Measurements from ENCODE around the gene UBL5.

Gene UBL5

DNA sequence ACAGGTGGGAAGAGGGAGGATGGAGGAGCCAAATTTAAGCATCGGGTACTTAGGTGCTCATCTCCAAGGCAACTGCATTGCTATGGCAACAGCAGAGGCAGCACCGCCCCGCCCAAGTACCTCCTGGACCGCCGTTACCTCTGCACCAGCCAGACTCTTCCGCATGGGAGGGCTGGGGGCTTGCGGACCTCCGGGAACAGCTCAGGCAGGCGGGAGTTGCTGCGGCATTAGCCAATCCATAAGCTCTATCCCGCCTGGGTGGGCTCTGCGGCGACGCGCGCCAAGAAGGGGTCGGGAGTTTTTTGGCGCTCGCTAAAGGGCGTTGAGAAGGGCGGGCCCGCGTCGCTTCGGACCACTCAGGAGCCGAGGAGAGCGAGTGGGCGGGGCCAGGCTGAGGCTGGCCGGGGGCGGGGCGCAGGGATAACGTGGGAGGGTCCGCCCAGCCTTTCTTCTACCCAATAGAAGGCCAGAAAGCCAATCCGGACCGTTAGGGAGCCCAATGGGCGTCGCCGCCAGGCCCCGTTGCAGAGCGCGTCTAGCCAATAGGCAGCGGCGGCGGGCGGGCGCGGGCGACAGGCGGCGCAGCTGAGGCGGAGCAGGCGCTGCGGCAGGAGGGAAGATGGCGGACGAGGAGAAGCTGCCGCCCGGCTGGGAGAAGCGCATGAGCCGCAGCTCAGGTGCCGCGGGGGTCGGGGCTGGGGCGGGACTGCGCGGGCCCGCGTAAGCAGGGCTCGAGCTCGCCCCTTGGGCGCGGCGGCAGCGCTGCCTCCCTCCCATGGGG lies 7.2 kb downstream of the UBL5 start, which contains the start of gene PIN1:
Gene PIN1, plus strand, starts transcription at position 593 of the 781 bp plus-strand sequence. Its CDS starts 27 bp downstream, at position 620.
- TF ChIP-seq, protein P1, sequence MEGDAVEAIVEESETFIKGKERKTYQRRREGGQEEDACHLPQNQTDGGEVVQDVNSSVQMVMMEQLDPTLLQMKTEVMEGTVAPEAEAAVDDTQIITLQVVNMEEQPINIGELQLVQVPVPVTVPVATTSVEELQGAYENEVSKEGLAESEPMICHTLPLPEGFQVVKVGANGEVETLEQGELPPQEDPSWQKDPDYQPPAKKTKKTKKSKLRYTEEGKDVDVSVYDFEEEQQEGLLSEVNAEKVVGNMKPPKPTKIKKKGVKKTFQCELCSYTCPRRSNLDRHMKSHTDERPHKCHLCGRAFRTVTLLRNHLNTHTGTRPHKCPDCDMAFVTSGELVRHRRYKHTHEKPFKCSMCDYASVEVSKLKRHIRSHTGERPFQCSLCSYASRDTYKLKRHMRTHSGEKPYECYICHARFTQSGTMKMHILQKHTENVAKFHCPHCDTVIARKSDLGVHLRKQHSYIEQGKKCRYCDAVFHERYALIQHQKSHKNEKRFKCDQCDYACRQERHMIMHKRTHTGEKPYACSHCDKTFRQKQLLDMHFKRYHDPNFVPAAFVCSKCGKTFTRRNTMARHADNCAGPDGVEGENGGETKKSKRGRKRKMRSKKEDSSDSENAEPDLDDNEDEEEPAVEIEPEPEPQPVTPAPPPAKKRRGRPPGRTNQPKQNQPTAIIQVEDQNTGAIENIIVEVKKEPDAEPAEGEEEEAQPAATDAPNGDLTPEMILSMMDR (conservative IDR thresholded peaks at IDR 0.05; ENCODE audit: low read depth, low read length), result peak; percentile 33; the same call in 1 of the 2 replicates
- H3K27ac ChIP-seq, result no peak within 1 kb of the TSS; the same call in 1 of the 2 replicates
- peak within 1 kb of the TSS; percentile 69 for H2AFZ ChIP-seq (ENCODE audit: low read depth)
- H3K4me3 ChIP-seq (IDR thresholded peaks at IDR 0.05; ENCODE audit: insufficient read depth, low read depth, low read length), result no peak within 1 kb of the TSS
- H3K79me2 ChIP-seq (ENCODE audit: insufficient read depth, low read depth), result peaks cover 46% of the 10 kb centered on the region
- H4K20me1 ChIP-seq (ENCODE audit: insufficient read depth), result no peaks in the 10 kb centered on the region
- H3K4me2 ChIP-seq, result peak within 1 kb of the TSS; percentile 74
- peaks cover 6% of the 10 kb centered on the region for H3K4me1 ChIP-seq (ENCODE audit: low read depth, poor library complexity, severe bottlenecking)
- no peaks in the 10 kb centered on the region for H3K27me3 ChIP-seq (ENCODE audit: insufficient read depth, low read depth)
- peak within 1 kb of the TSS; percentile 44; the same call in 1 of the 2 replicates for H3K9ac ChIP-seq
- peaks cover 3% of the 10 kb centered on the region; the same call in 1 of the 2 replicates for H3K36me3 ChIP-seq (ENCODE audit: insufficient read depth)

DNA sequence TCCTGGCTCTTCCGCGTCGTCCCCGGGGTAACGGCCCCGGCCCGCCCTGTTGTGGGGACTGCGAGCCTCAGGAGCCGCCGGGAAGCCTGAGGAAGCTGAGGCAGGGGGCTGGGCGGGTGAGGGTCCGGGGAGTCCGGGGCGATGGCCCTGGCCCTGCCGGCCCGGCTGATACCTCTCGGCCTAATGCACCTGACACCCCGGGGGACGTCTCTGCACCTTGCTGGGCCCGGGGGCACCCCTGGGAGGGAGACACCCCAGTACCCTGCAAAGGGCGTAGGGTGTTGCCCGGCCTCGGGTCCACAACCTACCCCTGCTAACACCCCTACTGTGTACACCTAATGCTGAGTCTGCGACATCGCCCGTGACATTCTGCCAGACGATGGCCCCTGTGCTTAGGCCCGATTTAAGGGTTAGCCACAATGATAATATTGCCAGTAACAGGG lies 7.8 kb downstream of the UBL5 start:
- Histone ChIP-seq H3K4me2 (peak overlapping the region; percentile 74), H2AFZ (ENCODE audit: low read depth) (peak overlapping the region; percentile 30), H4K20me1 (ENCODE audit: insufficient read depth) (no peaks in the 10 kb centered on the region), H3K4me1 (ENCODE audit: low read depth, poor library complexity, severe bottlenecking) (peaks cover 6% of the 10 kb centered on the region), H3K27ac (no peak overlapping the region; the same call in 1 of the 2 replicates), H3K9ac (peak overlapping the region; percentile 44; the same call in 1 of the 2 replicates), H3K79me2 (ENCODE audit: insufficient read depth, low read depth) (peaks cover 40% of the 10 kb centered on the region; the same call in 1 of the 2 replicates), H3K36me3 (ENCODE audit: insufficient read depth) (peaks cover 3% of the 10 kb centered on the region; the same call in 1 of the 2 replicates), H3K27me3 (ENCODE audit: insufficient read depth, low read depth) (no peaks in the 10 kb centered on the region), H3K4me3 (IDR thresholded peaks at IDR 0.05; ENCODE audit: insufficient read depth, low read depth, low read length) (no peak overlapping the region)
- TF ChIP-seq, protein P1 (conservative IDR thresholded peaks at IDR 0.05; ENCODE audit: low read depth, low read length), result no peak; the same call in 1 of the 2 replicates

DNA sequence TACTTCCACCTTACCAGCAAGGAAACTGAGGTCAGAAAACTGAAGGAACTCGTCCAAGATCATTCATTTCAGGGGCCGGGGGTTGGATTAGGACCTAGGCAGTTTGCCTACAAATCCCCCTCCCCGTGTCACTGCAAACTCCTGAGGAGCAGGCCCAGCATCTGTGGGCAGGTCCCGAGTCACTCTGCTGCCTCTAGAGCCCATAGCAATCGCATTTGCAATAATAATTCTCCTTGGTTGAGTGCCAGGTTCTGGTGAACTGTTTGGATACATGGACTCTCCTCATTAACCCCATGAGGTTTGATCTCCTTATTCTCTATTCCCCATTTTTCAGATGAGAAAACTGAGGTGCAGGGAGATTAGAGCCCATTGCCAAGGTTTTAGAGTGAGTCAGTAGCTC lies 8.3 kb downstream of the UBL5 start:
- TF ChIP-seq, protein P1 (conservative IDR thresholded peaks at IDR 0.05; ENCODE audit: low read depth, low read length), result no peak
- Histone ChIP-seq H3K36me3 (ENCODE audit: insufficient read depth) (peaks cover 7% of the 10 kb centered on the region; the same call in 1 of the 2 replicates), H2AFZ (ENCODE audit: low read depth) (no peak overlapping the region)

DNA sequence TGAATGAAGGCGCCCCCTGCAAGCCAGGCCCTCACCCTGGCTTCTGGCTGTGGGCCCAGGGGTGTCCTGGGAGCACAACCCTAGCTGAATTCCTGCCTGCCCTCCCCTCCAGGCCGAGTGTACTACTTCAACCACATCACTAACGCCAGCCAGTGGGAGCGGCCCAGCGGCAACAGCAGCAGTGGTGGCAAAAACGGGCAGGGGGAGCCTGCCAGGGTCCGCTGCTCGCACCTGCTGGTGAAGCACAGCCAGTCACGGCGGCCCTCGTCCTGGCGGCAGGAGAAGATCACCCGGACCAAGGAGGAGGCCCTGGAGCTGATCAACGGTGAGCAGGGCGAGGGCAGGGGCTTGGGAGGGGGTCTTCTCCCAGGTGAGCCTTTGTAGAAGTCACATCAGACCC lies 10.6 kb downstream of the UBL5 start:
- Histone ChIP-seq H3K9ac (no peak overlapping the region), H3K4me3 (IDR thresholded peaks at IDR 0.05; ENCODE audit: insufficient read depth, low read depth, low read length) (no peak overlapping the region), H3K4me2 (no peak overlapping the region), H4K20me1 (ENCODE audit: insufficient read depth) (no peaks in the 10 kb centered on the region), H3K27ac (no peak overlapping the region), H3K79me2 (ENCODE audit: insufficient read depth, low read depth) (peaks cover 31% of the 10 kb centered on the region; the same call in 1 of the 2 replicates), H2AFZ (ENCODE audit: low read depth) (no peak overlapping the region), H3K4me1 (ENCODE audit: low read depth, poor library complexity, severe bottlenecking) (peaks cover 6% of the 10 kb centered on the region), H3K36me3 (ENCODE audit: insufficient read depth) (peaks cover 7% of the 10 kb centered on the region; the same call in 1 of the 2 replicates), H3K27me3 (ENCODE audit: insufficient read depth, low read depth) (no peaks in the 10 kb centered on the region)
- TF ChIP-seq, protein P1 (conservative IDR thresholded peaks at IDR 0.05; ENCODE audit: low read depth, low read length), result no peak

More for the DNA sequence above, 8.3 kb downstream of the UBL5 start:
- Histone ChIP-seq H3K27me3 (ENCODE audit: insufficient read depth, low read depth) (no peaks in the 10 kb centered on the region), H3K9ac (peak overlapping the region; percentile 44; the same call in 1 of the 2 replicates), H3K27ac (no peak overlapping the region; the same call in 1 of the 2 replicates), H3K4me1 (ENCODE audit: low read depth, poor library complexity, severe bottlenecking) (peaks cover 6% of the 10 kb centered on the region), H3K4me2 (peak overlapping the region; percentile 74), H4K20me1 (ENCODE audit: insufficient read depth) (no peaks in the 10 kb centered on the region), H3K4me3 (IDR thresholded peaks at IDR 0.05; ENCODE audit: insufficient read depth, low read depth, low read length) (no peak overlapping the region), H3K79me2 (ENCODE audit: insufficient read depth, low read depth) (peaks cover 37% of the 10 kb centered on the region; the same call in 1 of the 2 replicates)
